ENCODE results near the gene GRAMD1A. TPM values are rescaled to one million over a fixed set of nuclear protein-coding genes. Genes with fewer than 3 reads are reported as not detected.

Gene GRAMD1A
- polyA plus RNA-seq, 1 of the 3 experiments (the other 2 are of a cell fraction) = 81.9 TPM

DNA sequence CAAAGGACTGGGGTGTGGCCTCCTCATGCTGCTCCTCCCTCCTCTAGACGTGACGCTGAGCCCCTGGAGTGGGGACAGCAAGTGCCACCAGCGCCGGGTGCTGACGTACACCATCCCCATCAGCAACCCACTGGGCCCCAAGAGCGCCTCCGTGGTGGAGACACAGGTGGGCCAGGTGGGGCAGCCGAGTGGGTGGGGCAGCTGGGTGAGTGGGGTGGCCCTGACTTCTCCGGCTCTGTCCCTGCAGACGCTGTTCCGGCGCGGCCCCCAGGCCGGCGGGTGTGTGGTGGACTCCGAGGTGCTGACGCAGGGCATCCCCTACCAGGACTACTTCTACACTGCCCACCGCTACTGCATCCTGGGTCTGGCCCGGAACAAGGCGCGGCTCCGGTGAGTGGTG, 19.0 kb downstream of the GRAMD1A start:
- Histone ChIP-seq H3K27ac (ENCODE audit: low read depth in 2 of 2, low read length in 1 of 2) (no peak overlapping the region), H3K9ac (no peak overlapping the region), H2AFZ (ENCODE audit: low read depth) (no peak overlapping the region), H3K9me2 (no peaks in the 10 kb centered on the region), H3K79me2 (ENCODE audit: insufficient read depth) (no peaks in the 10 kb centered on the region), H3K4me2 (no peak overlapping the region), H3K36me3 (replicated peaks in 1 of 2; ENCODE audit: control insufficient read depth in 1 of 2, insufficient read depth in 2 of 2, low read length in 1 of 2) (peaks cover 24 to 59% of the 10 kb centered on the region in 2 experiments), H3K27me3 (ENCODE audit: insufficient read depth) (no peaks in the 10 kb centered on the region), H3K4me1 (ENCODE audit: control insufficient read depth in 1 of 2, insufficient read depth in 2 of 2, low read depth in 1 of 2, low read length in 1 of 2) (peaks cover 0 to 6% of the 10 kb centered on the region in 2 experiments; a peak in 1 of 4 replicates), H3K4me3 (ENCODE audit: low read depth in 2 of 2, low read length in 1 of 2) (no peak overlapping the region), H3K9me3 (no peaks in the 10 kb centered on the region), H4K20me1 (ENCODE audit: insufficient read depth) (no peaks in the 10 kb centered on the region), H3F3A (replicated peaks; ENCODE audit: insufficient read depth) (no peaks in the 10 kb centered on the region)
- no peak for TF ChIP-seq FOSL2 (IDR thresholded peaks at IDR 0.05; ENCODE audit: borderline replicate concordance, low read depth)
- no peak for TF ChIP-seq SMC3 (IDR thresholded peaks at IDR 0.05; ENCODE audit: low read depth, low read length)
- TF ChIP-seq POLR2AphosphoS5 (IDR thresholded peaks at IDR 0.05; ENCODE audit: low read depth, low read length) = no peak
- no peak for DNase-seq
- ChIA-PET CTCF (interaction anchor here (0.8 to 1.8 kb wide), 3 partner anchors 10 to 25 kb away, joined by 3 to 6 read pairs (median 4); no protein-coding TSS in a partner anchor), POLR2A (interaction anchor here (0.6 kb wide), 1 partner anchor 8 kb away, joined by 3 read pairs; no protein-coding TSS in a partner anchor)
- WGBS (ENCODE audit: low lambda C conversion rate) = 98% methylated on average over 14 of the region's 22 CpGs

DNA sequence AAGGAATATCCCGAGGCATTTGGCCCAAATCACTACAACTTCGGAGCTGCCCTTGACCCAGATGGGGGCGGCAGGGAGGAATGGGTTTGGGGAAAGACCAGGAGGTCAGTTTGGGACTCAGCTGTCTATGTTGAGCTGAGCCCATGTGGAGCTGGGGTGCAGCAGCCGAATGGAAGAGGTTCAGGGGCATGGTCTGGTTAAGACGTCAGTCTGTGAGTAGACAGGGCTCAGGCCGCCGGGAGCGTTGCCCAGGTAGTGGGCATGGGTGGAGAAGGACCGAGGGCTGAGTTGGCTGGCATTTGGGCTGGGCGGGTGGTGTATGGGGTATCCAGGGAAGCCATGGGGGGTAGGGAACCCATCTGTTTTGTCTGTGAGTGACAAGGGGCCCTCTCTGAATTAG, 20.9 kb downstream of the GRAMD1A start:
- H3K4me3 ChIP-seq (ENCODE audit: low read depth in 2 of 2, low read length in 1 of 2) = no peak overlapping the region
- H3K4me1 ChIP-seq (ENCODE audit: control insufficient read depth in 1 of 2, insufficient read depth in 2 of 2, low read depth in 1 of 2, low read length in 1 of 2) = peaks cover 0 to 6% of the 10 kb centered on the region in 2 experiments; a peak in 1 of 4 replicates
- CTCF ChIA-PET = interaction anchor here (0.8 to 2.6 kb wide), 4 partner anchors 14 to 183 kb away, joined by 3 to 13 read pairs (median 4); no protein-coding TSS in a partner anchor
- TF ChIP-seq EZH2phosphoT487 (IDR thresholded peaks at IDR 0.05; ENCODE audit: borderline replicate concordance, low read depth) (no peak), NFIC (IDR thresholded peaks at IDR 0.05; ENCODE audit: borderline replicate concordance) (no peak), FOSL2 (IDR thresholded peaks at IDR 0.05; ENCODE audit: borderline replicate concordance, low read depth) (no peak), CHD2 (IDR thresholded peaks at IDR 0.05; ENCODE audit: low read length, partially characterized antibody) (no peak), MEF2A (IDR thresholded peaks at IDR 0.05; ENCODE audit: borderline replicate concordance, low read depth) (no peak), NRF1 (IDR thresholded peaks at IDR 0.05; ENCODE audit: low read depth, low read length) (no peak), SMC3 (IDR thresholded peaks at IDR 0.05; ENCODE audit: low read depth, low read length) (no peak), RAD21 (IDR thresholded peaks at IDR 0.05; ENCODE audit: low read length) (no peak), FOXM1 (IDR thresholded peaks at IDR 0.05; ENCODE audit: low read depth) (no peak), SIN3A (IDR thresholded peaks at IDR 0.05; ENCODE audit: borderline replicate concordance, low read depth, low read length) (no peak), EP300 (IDR thresholded peaks at IDR 0.05; ENCODE audit: borderline replicate concordance in 1 of 2, low read depth in 1 of 2, low read length in 1 of 2) (no peak), RXRA (IDR thresholded peaks at IDR 0.05; ENCODE audit: borderline replicate concordance, low read depth) (no peak), TEAD4 (IDR thresholded peaks at IDR 0.05; ENCODE audit: borderline replicate concordance, insufficient read depth) (no peak), GATA2 (CRISPR knock-in tag; IDR thresholded peaks at IDR 0.05) (no peak), FOXJ3 (CRISPR knock-in tag; IDR thresholded peaks at IDR 0.05) (no peak), POLR2AphosphoS5 (IDR thresholded peaks at IDR 0.05; ENCODE audit: low read depth, low read length) (no peak), TAF1 (IDR thresholded peaks at IDR 0.05; ENCODE audit: borderline replicate concordance, low read depth, low read length) (no peak)
- TF ChIP-seq, protein P1, sequence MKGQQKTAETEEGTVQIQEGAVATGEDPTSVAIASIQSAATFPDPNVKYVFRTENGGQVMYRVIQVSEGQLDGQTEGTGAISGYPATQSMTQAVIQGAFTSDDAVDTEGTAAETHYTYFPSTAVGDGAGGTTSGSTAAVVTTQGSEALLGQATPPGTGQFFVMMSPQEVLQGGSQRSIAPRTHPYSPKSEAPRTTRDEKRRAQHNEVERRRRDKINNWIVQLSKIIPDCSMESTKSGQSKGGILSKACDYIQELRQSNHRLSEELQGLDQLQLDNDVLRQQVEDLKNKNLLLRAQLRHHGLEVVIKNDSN (IDR thresholded peaks at IDR 0.05; ENCODE audit: borderline replicate concordance, low read depth) = no peak
- TF ChIP-seq, protein P2, sequence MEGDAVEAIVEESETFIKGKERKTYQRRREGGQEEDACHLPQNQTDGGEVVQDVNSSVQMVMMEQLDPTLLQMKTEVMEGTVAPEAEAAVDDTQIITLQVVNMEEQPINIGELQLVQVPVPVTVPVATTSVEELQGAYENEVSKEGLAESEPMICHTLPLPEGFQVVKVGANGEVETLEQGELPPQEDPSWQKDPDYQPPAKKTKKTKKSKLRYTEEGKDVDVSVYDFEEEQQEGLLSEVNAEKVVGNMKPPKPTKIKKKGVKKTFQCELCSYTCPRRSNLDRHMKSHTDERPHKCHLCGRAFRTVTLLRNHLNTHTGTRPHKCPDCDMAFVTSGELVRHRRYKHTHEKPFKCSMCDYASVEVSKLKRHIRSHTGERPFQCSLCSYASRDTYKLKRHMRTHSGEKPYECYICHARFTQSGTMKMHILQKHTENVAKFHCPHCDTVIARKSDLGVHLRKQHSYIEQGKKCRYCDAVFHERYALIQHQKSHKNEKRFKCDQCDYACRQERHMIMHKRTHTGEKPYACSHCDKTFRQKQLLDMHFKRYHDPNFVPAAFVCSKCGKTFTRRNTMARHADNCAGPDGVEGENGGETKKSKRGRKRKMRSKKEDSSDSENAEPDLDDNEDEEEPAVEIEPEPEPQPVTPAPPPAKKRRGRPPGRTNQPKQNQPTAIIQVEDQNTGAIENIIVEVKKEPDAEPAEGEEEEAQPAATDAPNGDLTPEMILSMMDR (IDR thresholded peaks at IDR 0.05) = no peak
- TF ChIP-seq, protein P3, sequence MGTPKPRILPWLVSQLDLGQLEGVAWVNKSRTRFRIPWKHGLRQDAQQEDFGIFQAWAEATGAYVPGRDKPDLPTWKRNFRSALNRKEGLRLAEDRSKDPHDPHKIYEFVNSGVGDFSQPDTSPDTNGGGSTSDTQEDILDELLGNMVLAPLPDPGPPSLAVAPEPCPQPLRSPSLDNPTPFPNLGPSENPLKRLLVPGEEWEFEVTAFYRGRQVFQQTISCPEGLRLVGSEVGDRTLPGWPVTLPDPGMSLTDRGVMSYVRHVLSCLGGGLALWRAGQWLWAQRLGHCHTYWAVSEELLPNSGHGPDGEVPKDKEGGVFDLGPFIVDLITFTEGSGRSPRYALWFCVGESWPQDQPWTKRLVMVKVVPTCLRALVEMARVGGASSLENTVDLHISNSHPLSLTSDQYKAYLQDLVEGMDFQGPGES (IDR thresholded peaks at IDR 0.05; ENCODE audit: low read depth, low read length) = no peak
- no peak overlapping the region for H3K27ac ChIP-seq (ENCODE audit: low read depth in 2 of 2, low read length in 1 of 2)
- H3K36me3 ChIP-seq (replicated peaks in 1 of 2; ENCODE audit: control insufficient read depth in 1 of 2, insufficient read depth in 2 of 2, low read length in 1 of 2) = peaks cover 9 to 55% of the 10 kb centered on the region in 2 experiments
- H3F3A ChIP-seq (replicated peaks; ENCODE audit: insufficient read depth) = no peaks in the 10 kb centered on the region
- POLR2A ChIA-PET = no interaction called here
- H2AFZ ChIP-seq (ENCODE audit: low read depth) = no peak overlapping the region
- DNase-seq = no peak
- no peaks in the 10 kb centered on the region for H4K20me1 ChIP-seq (ENCODE audit: insufficient read depth)
- H3K4me2 ChIP-seq = no peak overlapping the region
- H3K27me3 ChIP-seq (ENCODE audit: insufficient read depth) = no peaks in the 10 kb centered on the region
- WGBS (ENCODE audit: low lambda C conversion rate) = 96% methylated on average over 10 of the region's 10 CpGs
- no peaks in the 10 kb centered on the region for H3K79me2 ChIP-seq (ENCODE audit: insufficient read depth)
- H3K9me3 ChIP-seq = no peaks in the 10 kb centered on the region
- no peaks in the 10 kb centered on the region for H3K9me2 ChIP-seq
- no peak overlapping the region for H3K9ac ChIP-seq

All from SK-N-SH (cell line).